Kidney glomerular epithelial cell (primary cell): ENCODE measurements around the gene TOM1.

ENCODE experiments used
- DNase-seq: peaks from one replicate; lab custom pipeline; 2025; lab: John Stamatoyannopoulos, UW

The TOM1 gene

DNA sequence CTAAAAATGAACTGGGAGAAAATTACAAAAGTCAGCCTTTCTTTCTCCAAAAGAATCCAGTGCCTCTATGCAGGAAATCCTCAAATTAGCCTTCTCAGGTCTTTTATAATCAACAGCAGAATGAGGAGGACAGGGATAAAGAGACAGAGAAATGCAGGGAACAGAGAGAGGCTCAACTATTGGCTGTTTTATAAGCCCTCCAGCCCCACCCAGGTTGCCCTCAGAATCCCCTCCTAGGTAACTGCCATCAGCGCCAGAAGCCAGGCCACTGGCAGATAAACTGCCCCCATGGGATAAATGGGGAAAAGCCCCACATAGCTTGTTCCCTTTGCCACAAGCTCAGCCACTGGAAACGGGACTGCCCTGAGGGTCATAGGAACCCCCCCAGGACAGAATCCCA lies 70.3 kb downstream of the TOM1 start:
- no peak for DNase-seq

DNA sequence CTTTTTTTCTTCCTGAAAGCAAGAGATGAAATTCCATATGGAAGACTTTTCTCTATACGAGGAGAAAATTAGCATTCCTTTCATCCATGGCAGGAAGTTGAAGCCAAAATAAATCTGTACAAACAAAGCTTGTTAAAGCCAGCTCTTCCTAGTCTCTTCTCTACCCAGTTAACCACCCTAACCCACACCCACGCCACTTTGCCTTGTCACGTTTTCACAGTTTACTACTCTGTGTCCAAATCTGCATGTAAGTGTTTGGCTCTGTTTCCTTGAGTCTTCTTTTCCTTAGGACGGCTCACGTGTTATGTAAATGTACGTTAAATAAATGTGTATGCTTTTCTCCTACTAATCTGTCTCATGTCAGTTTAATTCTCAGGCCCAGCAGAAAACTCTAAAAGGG lies 74.1 kb downstream of the TOM1 start:
- no peak for DNase-seq

DNA sequence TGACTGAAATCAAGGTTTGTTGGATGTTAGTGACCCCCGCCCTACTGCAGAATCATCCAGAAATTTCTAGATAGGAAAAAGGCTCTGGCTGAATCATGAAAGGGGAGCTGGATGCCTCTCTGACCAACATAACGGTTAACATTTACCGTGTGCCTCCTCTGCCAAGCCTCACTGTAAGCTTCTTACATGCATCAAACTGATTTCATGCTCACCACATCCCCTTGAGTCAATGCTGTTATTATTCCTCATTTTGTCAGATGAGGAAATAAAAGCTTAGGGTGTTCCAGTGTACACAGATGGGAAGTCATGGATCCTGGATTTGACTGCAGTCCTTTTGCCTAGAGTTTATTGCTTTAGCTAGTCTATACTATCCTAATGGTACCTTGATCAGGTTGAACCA lies 75.3 kb downstream of the TOM1 start:
- DNase-seq = no peak

GRCh38 chr22:35375526-35375925 lies 75.8 kb downstream of the TOM1 start:
- no peak for DNase-seq

GRCh38 chr22:35376728-35377472 lies 77.2 kb downstream of the TOM1 start:
- peak; percentile 83 for DNase-seq

- DNase-seq = no peak
Measured at GRCh38 chr22:35377735-35378134, 78.0 kb downstream of the TOM1 start.

DNA sequence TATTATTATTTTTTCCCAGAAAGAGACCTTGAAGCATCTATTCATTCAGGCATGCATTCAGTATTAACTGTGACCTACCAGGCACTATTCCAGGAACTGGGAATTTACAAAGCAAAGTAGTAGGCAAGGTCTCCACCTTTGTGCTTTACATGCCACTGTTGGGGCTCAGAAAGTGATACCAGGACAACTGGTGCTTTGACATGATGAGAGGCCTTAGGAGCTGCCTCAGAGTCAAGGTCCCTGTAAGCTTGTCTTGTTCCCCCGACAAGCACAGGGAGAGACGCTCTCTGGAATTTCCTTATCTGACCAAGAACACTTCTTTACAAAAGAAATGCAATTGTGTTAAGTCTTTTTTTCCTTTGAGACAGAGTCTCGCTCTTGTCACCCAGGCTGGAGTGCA lies 78.9 kb downstream of the TOM1 start:
- no peak for DNase-seq

GRCh38 chr22:35379146-35379993 lies 79.7 kb downstream of the TOM1 start:
- DNase-seq = no peak

- DNase-seq = no peak
Measured at GRCh38 chr22:35380013-35380412, 80.3 kb downstream of the TOM1 start.

GRCh38 chr22:35380537-35381423 lies 81.1 kb downstream of the TOM1 start, which contains the start of gene HMOX1:
TSS of gene HMOX1 (plus strand) at chr22:35381096. CDS start at chr22:35381174, 78 bp downstream.
- DNase-seq = peak; percentile 41

GRCh38 chr22:35381424-35382009 lies 81.8 kb downstream of the TOM1 start:
- DNase-seq = no peak

DNA sequence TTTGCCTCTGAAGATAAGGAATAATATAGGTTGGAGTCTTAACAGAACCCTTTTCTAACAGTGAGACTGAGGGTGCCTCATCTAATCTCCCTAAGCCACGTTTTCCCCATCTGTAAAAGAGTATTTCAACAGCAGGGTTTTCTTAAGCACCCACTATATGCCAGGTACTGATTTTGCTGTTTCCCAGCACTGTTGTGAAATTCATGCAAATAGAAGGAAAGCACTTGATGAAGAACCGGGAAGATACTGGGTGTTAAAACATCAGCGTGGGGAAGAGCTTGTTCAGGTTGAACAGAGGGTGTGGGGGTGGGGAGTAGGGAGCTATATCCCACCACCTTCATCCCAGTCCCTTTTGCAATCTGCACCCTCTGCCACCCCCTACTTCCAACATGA lies 84.0 kb downstream of the TOM1 start:
- DNase-seq = no peak

DNA sequence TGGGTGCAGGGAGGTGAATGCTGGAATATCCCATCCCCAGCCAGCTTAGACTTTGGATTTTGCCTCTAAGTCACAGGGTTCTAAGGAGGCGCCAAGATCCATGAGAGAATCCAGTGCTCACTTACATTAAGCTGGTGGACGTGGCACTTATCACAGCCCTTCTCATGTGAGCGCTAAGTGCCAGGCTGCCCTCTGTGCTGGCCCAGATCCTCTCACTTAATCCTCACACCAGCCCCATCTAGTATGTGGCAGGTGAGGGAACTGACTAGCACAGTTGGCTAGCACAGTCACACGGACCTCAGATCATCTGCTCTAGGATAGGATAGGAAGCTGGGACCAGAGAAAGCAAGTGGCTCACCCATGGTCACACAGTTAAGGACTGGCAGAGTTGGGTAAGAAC lies 84.8 kb downstream of the TOM1 start:
- DNase-seq = no peak

- no peak for DNase-seq
Measured at GRCh38 chr22:35384975-35385588, 85.4 kb downstream of the TOM1 start.

- DNase-seq = no peak
Measured at GRCh38 chr22:35386670-35387288, 87.1 kb downstream of the TOM1 start.

DNA sequence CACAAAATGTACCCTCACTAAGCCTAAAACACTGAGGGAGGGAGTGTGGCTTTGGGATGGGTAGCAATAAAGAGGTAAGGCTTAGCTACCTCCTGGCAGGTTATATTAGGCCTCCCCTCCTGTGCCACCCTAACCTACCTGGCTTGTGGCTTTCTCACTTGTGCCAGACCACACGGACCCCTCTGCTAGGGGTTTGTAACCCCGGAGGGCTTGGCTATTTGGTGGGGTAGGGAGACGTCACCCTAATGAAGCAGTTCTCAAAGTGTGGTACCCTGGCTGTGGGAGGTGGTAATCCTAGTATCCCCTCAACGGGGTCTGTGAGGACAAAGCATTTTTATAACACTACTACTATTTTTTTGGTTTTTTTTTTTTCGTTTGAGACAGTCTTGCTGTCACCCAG lies 91.2 kb downstream of the TOM1 start:
- DNase-seq = no peak

DNA sequence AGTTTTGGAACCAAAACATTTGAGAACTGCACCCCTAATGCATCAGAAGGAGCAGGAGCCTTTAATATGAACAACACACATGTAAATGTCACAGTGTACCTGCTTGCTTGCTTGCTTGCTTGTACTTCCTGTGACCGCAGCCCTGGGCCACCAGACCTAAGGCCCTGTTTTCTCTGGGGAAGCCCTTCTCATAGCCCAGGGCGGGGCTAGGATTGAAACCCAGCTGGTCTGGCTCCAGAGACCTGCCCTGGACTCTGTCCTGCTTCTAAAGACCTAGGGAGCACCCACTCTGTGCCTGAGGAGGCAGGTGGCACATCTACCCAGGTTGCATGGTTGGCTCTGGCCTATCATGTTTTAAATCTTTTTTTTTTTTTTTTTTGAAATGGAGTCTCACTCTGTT lies 92.7 kb downstream of the TOM1 start:
- DNase-seq = no peak

GRCh38 chr22:35393116-35394010 lies 93.7 kb downstream of the TOM1 start:
- DNase-seq = no peak

DNA sequence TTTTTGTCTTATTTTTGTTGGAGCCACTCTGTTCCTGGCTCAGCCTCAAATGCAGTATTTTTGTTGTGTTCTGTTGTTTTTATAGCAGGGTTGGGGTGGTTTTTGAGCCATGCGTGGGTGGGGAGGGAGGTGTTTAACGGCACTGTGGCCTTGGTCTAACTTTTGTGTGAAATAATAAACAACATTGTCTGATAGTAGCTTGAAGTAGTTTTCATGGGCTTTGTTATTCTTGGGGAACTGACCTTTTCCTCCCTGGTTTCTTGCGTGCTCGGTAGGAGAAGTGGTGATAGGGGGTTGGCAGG lies 94.3 kb downstream of the TOM1 start:
- no peak for DNase-seq
